Ishikawa (cell line): ENCODE measurements around the gene NGFR.

Experiments
- CEBPB ChIP-seq: IDR thresholded peaks from 2 replicates; pipeline ENCODE4 v1.6.1; 2012
- CREB1 ChIP-seq: IDR thresholded peaks from 2 replicates; pipeline ENCODE4 v1.6.1; 2012; ENCODE audit warnings: low read depth
- EGR1 ChIP-seq: IDR thresholded peaks from 2 replicates; pipeline ENCODE4 v1.6.1; 2012
- EP300 ChIP-seq: IDR thresholded peaks from 2 replicates; pipeline ENCODE4 v1.6.1; 2012; ENCODE audit warnings: borderline replicate concordance
- FOXM1 ChIP-seq: IDR thresholded peaks from 2 replicates; pipeline ENCODE4 v1.6.1; 2012; ENCODE audit warnings: low read depth, borderline replicate concordance
- RAD21 ChIP-seq: IDR thresholded peaks from 2 replicates; pipeline ENCODE4 v1.6.1; 2012; ENCODE audit warnings: low read depth
- ZBTB7A ChIP-seq: IDR thresholded peaks from 2 replicates; pipeline ENCODE4 v1.6.1; 2012; ENCODE audit warnings: low read depth
- TF ChIP-seq, protein P1 (sequence below): IDR thresholded peaks from 2 replicates; pipeline ENCODE4 v1.6.1; 2012
- TF ChIP-seq, protein P2 (sequence below): IDR thresholded peaks from 2 replicates; pipeline ENCODE4 v1.6.1; 2012
- TF ChIP-seq, protein P3 (sequence below): IDR thresholded peaks from 2 replicates; pipeline ENCODE4 v1.6.1; 2012; ENCODE audit warnings: low read depth, mild to moderate bottlenecking

DNA sequence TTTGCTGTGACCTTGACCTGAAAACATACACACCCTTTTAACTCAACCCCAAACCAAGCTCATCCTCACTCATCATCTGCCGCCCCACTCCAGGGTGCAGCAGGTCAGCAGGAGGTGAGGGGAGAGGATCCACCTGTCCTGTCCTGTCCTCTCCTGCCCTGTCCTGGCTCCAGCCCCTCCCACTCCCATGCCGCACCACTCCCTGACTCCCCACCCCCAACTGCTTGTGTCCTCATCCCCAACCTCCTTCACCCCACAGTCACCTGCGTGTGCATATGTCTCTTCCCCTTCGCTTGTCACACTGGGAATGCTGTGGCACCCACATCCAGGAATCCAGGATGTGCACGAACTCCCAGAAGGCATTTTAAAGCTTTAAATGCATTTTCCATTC is 15.6 kb downstream of the NGFR start:
- TF ChIP-seq EP300 (no peak), ZBTB7A (no peak), CREB1 (no peak), FOXM1 (no peak), CEBPB (no peak), EGR1 (no peak), RAD21 (no peak)
- TF ChIP-seq, protein P1, sequence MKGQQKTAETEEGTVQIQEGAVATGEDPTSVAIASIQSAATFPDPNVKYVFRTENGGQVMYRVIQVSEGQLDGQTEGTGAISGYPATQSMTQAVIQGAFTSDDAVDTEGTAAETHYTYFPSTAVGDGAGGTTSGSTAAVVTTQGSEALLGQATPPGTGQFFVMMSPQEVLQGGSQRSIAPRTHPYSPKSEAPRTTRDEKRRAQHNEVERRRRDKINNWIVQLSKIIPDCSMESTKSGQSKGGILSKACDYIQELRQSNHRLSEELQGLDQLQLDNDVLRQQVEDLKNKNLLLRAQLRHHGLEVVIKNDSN, result no peak
- TF ChIP-seq, protein P2, sequence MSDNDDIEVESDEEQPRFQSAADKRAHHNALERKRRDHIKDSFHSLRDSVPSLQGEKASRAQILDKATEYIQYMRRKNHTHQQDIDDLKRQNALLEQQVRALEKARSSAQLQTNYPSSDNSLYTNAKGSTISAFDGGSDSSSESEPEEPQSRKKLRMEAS, result no peak
- TF ChIP-seq, protein P3, sequence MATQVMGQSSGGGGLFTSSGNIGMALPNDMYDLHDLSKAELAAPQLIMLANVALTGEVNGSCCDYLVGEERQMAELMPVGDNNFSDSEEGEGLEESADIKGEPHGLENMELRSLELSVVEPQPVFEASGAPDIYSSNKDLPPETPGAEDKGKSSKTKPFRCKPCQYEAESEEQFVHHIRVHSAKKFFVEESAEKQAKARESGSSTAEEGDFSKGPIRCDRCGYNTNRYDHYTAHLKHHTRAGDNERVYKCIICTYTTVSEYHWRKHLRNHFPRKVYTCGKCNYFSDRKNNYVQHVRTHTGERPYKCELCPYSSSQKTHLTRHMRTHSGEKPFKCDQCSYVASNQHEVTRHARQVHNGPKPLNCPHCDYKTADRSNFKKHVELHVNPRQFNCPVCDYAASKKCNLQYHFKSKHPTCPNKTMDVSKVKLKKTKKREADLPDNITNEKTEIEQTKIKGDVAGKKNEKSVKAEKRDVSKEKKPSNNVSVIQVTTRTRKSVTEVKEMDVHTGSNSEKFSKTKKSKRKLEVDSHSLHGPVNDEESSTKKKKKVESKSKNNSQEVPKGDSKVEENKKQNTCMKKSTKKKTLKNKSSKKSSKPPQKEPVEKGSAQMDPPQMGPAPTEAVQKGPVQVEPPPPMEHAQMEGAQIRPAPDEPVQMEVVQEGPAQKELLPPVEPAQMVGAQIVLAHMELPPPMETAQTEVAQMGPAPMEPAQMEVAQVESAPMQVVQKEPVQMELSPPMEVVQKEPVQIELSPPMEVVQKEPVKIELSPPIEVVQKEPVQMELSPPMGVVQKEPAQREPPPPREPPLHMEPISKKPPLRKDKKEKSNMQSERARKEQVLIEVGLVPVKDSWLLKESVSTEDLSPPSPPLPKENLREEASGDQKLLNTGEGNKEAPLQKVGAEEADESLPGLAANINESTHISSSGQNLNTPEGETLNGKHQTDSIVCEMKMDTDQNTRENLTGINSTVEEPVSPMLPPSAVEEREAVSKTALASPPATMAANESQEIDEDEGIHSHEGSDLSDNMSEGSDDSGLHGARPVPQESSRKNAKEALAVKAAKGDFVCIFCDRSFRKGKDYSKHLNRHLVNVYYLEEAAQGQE, result no peak
